ENCODE data around the gene MEG3. TPM values are rescaled to one million over a fixed set of nuclear protein-coding genes. Genes with fewer than 3 reads are reported as not detected.
A peak's percentile ranks its signal among the peaks of the same experiment; 100 is the strongest.

The MEG3 gene
- total RNA-seq, 4 donors from 2014 or later: 34.9 to 169 (median 117) TPM

DNA sequence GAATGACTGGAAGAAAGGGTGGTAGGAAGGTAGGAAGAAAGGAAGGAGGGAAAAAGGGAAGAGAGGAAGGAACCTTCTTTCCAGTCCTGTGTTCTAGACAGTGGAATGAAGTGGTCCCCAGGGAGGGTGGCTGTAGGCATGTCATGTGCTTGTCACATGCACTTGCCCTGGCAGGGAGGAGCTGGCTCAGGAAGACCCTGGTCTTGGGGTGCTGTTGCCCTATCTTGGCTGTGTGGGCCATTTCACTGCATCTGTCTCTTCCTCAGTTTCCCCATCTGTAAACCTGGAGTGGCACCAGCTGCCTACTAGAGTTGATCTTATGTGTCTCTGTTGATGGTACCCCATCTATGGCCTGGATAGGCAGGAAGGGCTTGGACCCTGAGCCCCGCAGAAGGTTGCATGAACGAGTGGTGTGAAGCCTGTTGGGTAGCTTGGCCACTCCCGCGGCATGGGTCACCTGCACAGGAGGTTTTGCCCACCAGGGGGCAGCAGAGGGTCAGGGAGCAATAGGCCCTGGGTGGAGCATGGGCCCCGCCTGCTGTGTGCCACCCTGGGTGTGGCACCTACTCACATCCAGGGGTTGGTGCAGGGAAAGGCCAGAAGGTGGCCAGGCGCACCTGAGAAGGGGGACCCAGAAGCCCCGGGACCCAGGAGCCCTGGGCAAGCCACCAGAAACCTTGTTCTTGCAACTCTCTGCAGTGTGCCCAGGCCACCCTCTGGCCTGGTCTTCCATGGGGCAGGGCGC is 25.1 kb downstream of the MEG3 start:
- DNase-seq (ENCODE audit: low spot score) (peak; percentile 87), ATAC-seq (ENCODE audit: low FRiP score) (peak; percentile 40)
- TF ChIP-seq, protein P1, sequence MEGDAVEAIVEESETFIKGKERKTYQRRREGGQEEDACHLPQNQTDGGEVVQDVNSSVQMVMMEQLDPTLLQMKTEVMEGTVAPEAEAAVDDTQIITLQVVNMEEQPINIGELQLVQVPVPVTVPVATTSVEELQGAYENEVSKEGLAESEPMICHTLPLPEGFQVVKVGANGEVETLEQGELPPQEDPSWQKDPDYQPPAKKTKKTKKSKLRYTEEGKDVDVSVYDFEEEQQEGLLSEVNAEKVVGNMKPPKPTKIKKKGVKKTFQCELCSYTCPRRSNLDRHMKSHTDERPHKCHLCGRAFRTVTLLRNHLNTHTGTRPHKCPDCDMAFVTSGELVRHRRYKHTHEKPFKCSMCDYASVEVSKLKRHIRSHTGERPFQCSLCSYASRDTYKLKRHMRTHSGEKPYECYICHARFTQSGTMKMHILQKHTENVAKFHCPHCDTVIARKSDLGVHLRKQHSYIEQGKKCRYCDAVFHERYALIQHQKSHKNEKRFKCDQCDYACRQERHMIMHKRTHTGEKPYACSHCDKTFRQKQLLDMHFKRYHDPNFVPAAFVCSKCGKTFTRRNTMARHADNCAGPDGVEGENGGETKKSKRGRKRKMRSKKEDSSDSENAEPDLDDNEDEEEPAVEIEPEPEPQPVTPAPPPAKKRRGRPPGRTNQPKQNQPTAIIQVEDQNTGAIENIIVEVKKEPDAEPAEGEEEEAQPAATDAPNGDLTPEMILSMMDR (IDR thresholded peaks at IDR 0.05): peak in 1 of 3 donors; percentile 14

- TF ChIP-seq, protein P1 (IDR thresholded peaks at IDR 0.05): no peak
- DNase-seq (ENCODE audit: low spot score) (no peak), ATAC-seq (ENCODE audit: low FRiP score) (no peak)
Measured at GRCh38 chr14:100851586-100851916, 25.6 kb downstream of the MEG3 start.

GRCh38 chr14:100851946-100852620 is 26.2 kb downstream of the MEG3 start:
- DNase-seq (ENCODE audit: low spot score): no peak
- TF ChIP-seq, protein P1 (IDR thresholded peaks at IDR 0.05): no peak
- no peak for ATAC-seq (ENCODE audit: low FRiP score)

DNA sequence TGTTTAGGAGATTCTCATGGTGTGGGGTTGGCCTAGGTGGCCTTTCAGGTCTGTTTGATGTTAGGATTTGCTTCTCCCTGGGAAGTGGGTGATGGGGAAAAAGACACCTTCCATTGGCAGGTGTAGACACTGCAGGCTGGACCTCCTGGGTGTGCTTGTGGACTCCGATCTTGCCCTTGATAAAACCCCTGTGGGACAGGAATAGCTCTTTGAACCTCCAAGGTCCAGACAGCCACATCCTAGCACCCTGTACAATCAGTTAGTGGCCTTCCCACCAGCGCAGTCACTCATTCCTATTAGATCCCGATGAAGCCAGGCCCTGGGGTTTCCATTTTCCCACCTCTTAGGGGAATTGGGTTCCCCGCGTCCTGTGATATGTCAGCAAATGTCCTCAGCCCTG is 28.5 kb downstream of the MEG3 start:
- no peak for ATAC-seq (ENCODE audit: low FRiP score)
- no peak for DNase-seq (ENCODE audit: low spot score)
- TF ChIP-seq, protein P1 (IDR thresholded peaks at IDR 0.05): no peak

- TF ChIP-seq, protein P1 (IDR thresholded peaks at IDR 0.05): no peak
- DNase-seq (ENCODE audit: low spot score) (no peak), ATAC-seq (ENCODE audit: low FRiP score) (no peak)
Measured at GRCh38 chr14:100855256-100855930, 29.5 kb downstream of the MEG3 start.

GRCh38 chr14:100856056-100856950 is 30.4 kb downstream of the MEG3 start:
- no peak for DNase-seq (ENCODE audit: low spot score)
- TF ChIP-seq, protein P1 (IDR thresholded peaks at IDR 0.05): no peak
- no peak for ATAC-seq (ENCODE audit: low FRiP score)

Measured in omental fat pad (tissue), 4 donors.